WTC11 (cell line): ENCODE measurements around the gene PTGES3L.

Experiments used
- ATF3 ChIP-seq: sonication (generic); formaldehyde crosslinking; conservative IDR thresholded peaks from 2 replicates; pipeline ENCODE4 v1.8.1; 2022; ENCODE audit warnings: mild to moderate bottlenecking, missing genetic modification reagents
- CTCF ChIP-seq: fragments of 200-600 bp; IDR thresholded peaks from 2 replicates; pipeline ENCODE4 v1.8.0; 2022; ENCODE audit warnings: antibody characterized with exemption
- TCF7 ChIP-seq: sonication (generic); formaldehyde crosslinking; IDR thresholded peaks from 2 replicates; pipeline ENCODE4 v1.8.0; 2022; ENCODE audit warnings: mild to moderate bottlenecking, low read depth, missing genetic modification reagents, moderate library complexity

- TF ChIP-seq TCF7 (no peak), CTCF (no peak), ATF3 (CRISPR knock-in tag) (no peak)
Observed at GRCh38 chr17:43010667-43011308, 30.9 kb upstream of the PTGES3L start.
